RKO (cell line): ENCODE data around the gene GRK4.
"Not testable (repeated sequence)": the region's sequence is repeated elsewhere in the genome, so short reads cannot be mapped to it uniquely, and the experiment has no call there.

Experiments
- DNase-seq: peaks from one replicate; pipeline ENCODE4 v3.0.0-alpha.2; 2016; ENCODE audit warnings: low spot score

The GRK4 gene

DNA sequence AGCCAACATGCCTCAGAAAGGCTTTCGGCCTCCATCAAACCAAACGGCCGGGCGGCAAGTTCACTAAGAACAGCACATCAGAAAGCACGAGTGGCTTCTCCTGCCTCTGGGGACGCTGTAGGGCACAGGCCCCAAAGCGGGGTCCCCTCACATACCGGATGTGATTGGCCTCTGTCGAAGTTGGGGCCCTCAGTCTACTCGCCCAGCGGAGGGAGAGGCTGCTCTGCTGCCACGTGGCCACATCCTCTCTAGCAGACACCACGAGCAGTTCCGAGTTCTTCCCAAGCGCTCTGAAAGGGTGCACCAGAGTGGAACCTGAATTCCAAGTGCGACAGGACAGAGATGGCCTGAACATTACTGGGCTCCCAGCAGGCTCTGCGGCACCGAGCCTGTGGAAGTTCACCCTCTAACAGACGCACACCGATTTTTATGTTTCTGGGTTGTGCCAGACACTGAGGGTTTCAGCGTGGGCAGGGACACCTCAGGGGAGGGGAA, 21.3 kb upstream of the GRK4 start:
- no peak for DNase-seq

DNA sequence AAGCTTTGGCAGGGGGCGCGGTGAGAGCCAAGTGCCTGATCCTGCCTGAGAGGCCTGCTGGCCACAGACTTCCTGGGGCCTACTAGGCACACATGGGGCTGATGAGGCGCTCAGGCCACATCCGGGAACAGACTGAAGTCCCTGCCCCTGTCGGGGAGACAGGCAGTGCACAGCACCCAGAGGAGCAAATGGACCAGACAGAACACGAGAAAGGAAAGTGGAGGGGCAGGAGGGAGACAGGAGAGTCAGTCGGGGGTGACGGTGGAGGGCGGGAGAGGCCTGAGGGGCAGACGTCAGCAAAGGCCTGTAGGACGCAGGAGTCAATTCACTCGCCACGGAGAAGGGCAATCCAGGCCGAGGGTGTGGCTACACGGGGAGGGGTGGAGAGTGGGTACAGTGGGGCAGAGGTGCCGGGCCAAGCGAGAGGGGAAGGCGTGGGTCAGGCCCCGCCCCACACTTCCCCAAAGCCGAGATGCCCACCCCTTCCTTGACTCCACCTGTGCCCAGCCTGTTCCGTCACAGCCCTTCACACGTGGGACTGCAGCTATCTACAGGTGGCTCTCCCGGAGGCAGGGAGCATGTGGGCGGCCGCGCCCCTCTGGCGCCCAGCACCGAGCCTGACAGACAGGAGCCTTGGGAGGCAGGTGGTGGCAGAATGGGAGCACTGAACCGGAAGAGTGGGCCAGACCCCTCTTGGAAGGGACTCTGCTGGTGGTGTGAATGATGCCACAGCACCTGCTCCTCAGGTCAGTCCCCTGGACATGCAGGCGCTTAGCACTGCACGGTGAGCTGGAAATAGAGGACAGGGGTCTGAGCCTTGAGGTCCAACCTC, 20.6 kb upstream of the GRK4 start:
- no peak for DNase-seq

DNA sequence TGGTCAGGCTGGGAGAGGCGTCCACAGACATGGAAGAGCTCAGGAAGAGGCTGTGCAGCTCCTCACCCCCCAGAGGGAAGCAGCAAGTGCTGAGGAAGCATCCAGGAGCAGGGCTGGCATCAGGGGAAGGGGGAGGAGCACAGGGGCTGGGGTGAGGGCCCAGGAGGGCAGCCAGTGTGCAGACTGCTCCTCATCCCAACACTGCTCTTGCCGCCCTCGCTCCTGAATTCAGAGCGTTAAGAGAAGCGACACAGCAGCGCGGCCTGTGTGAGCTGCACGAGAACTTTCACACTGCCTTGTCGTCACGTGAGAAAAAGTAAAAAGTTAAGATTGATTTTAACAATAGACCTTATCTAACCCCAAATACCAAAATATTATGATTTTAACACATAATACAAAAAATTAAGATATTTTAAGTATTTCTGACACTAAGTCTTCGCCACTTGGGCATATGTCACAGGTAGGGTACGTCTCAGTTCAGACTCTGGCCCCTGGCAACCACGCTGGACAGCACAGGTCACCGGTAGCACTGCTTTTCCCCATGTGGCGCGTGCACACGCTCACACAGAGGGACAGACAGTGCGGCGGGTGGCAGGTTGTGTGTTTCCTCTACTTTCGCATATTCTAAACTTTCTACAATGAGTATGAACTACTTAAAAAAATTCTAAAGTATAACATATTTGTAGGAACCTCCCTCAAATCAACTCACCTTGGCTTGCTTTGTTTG, 19.8 kb upstream of the GRK4 start:
- DNase-seq = no peak

DNA sequence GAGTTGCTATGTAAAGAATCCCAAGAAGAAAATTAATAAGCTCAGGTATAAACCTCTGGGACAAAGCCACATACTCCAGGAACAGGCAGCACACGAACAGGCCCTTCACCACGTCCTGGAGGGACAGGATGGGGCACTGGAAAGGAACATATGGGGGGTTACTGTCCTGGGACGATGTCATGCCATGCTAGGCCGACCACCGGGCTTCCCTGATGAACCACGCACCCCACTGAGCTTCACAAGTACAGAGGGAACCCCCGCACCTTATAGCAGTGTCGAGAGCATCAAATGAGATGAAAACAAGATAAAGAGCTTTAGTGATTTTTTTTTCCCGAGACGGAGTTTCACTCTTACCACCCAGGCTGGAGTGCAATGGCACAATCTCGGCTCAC, 19.3 kb upstream of the GRK4 start:
- DNase-seq = no peak

DNA sequence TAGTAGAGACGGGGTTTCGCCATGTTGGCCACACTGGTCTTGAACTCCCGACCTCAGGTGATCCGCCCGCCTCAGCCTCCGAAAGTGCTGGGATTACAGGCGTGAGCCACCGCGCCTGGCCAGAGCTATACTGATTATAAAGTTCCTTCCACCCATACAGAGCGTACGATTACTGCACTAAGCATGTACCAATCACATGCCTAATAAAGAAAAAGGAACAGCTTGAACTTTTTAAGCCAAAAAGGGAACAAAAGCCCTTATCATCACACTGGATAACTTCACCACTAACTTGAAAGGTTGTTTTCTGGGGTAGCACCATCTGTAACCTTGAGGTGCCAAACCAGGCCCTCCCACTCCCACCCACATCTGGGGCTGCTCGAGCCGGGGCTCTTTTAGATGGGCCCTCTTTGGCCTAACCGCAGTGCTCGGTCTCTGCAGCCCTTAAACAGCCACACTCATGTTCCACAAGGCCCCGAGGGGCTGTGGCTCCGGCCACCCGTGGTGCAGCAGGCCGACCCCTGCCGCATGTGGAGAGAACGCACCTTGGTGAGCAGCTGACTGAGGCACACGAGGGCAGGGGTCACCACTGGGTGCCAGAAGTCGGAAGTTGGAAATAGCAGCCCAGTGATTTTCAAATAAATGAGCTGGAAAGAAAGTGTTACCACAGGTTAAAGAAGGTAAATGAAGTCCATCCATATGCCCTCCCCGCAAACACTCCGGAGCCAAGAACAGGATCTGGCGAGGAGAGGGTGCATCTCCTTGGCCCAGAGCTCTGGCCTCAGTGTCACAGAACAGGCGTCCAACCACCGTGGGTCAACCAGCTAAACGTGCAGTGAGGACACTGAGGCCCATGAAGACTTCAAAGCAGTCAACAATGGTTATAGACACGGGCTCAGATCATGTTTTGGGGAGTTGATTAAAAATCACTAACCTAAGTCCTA, 18.5 kb upstream of the GRK4 start:
- DNase-seq = no peak

DNA sequence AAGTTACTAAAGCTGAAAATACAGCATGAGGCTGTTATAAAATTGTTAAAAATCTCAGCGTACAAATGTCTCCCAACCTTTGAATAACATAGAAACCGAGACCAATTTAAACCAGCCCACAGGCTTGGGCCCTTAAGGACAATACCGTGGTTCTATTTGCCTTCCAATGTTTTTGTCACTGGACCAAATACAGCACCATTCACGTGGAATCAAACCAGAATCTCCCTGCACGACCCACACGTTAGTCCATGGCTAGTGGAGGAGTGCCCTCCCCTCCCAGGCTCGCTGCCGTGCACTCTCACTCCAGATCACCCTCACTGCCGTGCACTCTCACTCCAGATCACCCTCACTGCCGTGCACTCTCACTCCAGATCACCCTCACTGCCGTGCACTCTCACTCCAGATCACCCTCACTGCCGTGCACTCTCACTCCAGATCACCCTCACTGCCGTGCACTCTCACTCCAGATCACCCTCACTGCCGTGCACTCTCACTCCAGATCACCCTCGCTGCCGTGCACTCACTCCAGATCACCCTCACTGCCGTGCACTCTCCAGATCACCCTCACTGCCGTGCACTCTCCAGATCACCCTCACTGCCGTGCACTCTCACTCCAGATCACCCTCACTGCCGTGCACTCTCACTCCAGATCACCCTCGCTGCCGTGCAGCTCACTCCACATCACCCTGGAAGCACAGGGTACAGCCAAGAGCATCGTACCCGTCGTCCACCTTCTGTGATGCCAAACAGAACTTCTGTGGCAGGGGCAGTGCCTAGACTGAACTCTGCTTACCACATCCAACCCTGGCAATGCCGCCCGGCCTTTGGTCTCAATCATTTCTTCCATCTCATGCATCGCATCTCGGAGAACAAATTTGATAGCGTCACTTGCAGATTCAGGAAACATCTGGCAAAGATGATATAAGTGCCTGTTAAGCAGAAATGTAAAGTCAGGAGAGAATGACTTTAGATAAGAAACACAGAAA, 17.5 kb upstream of the GRK4 start:
- DNase-seq = not testable (repeated sequence)

DNA sequence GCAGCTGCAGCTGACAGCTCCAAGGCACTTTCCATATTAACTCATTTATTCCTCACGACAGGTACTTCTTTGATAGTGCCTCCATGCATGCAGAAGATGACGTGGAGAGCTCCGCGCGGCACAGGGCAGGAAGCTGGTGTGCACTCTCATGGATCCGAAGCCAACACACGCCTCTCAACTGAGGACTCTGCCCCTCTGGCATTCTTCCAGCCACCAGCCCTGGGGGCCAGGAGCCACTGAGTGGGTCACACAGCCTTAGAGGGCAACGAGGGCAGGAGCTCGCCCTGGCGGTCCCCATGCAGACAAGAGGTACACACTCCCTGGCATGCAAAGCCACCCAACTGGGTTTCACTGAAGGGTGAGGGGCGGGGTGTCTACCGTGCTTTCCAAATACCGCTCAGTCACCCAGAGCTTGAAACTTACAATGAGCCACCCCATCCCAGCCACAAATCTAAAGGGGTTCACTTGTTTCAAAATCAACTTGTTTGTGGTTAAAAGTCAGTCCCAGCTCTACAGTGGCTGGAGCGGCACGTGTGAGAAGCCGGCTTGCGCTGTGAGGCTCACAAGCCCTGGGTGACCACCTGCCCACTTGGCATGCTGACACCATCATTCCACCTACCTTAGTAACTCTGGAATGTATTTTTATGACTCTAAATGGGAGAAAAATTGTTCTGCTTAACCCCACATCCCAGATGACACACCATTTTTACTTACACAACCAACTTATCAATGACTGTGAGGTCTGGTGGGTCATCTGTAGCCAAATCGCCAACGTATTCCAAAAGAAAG, 16.4 kb upstream of the GRK4 start:
- DNase-seq = no peak

DNA sequence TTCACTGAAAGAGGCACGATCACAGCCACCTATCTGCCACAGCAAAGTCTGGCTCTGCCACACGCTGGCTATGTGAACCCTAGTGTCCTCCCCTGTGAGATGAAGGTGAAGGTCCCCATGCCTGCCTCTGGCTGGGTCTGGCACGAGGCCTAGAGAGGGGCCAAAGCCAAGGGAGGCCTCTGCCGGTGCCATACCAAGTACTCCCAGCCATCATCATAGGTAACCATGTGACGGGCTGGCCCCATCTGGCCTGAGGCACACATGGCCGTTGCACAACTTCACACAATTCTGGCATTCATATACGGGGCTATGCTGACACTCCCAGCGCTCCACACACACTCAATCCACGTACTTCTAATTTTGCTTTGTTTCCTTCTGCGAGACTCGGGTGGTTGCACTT, 15.4 kb upstream of the GRK4 start:
- DNase-seq = no peak

DNA sequence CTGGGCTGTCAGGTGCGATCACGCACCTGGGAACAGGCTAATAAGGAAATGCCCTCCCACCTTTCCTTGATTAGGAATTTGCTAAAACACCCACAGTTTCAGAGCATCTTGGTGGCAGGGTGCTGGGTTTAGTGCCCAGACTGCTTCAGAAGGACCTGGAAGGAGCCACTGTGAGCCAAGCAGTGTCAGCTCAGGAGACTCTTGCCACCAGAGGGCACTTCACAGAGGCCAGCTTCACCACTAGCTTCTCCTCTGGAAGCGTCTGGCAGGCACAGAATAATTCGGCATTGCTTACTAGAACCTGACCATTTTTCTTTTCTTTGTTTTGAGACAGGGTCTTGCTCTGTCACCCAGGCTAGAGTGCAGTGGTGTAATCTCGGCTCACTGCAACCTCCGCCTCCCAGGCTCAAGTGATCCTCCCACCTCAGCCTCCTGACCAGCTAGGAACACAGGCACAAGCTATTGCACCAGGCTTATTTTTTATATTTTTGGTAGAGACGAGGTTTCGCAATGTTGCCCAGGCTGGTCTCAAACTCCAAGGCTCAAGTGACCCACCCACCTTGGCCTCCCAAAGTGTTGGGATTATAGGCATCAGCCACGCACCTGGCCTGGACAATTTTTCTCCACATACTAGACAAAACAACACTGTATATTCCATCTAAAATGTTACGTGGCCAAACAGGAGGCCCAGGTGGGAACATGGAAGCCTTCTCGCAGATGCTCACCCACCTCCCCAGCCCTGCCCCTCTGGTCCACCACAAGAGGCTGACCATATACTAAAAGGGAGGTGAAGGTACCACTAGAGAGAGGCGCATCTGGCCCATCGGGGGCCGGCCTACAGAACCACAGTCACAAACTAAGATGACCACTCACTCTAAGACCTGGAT, 14.2 kb upstream of the GRK4 start:
- peak; percentile 55 for DNase-seq

DNA sequence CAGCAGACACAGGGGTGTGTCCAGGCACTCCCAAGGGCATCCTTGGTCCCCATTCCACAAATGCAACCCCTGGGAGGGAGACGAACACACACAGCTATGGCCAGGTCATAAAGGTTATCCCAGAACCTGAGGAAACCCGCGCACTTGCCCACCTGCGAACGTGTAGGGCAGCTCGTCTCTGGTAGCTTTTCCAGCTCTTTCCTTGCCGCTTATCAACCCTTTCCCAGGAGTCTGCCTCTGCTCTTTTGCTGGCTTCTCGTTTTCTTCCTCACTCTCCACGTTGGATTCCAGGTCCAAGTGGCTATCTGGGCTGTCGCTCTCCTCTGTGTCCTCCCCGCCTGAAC, 13.6 kb upstream of the GRK4 start:
- DNase-seq = no peak

DNA sequence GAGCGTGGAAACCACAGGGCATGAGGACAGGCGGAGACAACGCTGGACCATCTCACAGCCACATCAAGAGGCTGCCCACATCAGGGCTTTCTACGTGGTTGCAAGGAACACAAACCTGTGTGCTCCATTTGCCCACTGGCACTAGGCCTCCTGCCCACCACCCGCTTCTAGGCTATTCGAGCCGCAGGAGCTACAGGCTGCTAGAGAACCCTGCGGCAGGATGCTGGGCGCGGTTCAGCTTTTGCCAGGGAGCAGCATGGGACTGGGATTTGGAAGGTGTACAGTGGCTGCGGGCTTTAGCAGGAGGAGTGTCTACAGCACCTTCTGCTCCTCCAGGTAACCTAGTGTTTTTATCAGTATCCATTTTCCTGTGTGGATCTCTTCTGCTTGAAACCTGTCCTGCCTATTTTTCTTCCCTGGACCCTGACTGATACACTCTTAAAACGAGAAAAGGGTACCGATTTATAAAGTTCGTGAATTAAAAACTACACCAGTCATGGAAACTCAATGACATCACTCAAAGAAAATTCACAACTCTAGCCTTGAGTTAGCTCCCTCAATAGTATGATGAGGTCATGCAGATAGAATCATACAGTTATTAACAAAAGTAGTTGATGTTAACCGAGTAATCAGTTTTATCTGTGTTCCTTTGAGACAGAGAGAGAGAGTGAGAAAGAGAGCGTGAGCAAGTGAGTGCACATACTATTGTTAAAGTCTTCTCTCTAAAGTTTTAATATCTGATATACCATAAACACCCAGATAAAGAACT, 13.0 kb upstream of the GRK4 start:
- DNase-seq = no peak

DNA sequence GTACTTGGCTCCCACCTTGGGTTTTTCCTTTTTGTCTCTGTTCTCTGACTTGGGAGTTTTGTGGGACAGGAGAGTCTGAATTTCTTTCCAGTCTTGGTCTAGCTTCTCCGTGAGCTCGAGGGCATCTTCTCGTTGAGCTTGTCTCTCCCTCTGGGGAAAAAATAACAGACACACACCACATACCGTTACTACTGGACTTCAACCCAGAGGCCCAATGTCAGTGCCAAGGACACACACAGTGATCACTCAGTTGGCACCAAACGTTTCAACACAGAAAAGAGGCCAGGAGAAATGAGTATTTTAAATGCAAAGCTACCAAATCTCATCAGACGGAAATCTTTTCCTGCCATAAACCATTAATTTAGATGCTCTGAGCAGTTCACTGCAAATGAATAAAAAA, 9.9 kb upstream of the GRK4 start:
- no peak for DNase-seq

DNA sequence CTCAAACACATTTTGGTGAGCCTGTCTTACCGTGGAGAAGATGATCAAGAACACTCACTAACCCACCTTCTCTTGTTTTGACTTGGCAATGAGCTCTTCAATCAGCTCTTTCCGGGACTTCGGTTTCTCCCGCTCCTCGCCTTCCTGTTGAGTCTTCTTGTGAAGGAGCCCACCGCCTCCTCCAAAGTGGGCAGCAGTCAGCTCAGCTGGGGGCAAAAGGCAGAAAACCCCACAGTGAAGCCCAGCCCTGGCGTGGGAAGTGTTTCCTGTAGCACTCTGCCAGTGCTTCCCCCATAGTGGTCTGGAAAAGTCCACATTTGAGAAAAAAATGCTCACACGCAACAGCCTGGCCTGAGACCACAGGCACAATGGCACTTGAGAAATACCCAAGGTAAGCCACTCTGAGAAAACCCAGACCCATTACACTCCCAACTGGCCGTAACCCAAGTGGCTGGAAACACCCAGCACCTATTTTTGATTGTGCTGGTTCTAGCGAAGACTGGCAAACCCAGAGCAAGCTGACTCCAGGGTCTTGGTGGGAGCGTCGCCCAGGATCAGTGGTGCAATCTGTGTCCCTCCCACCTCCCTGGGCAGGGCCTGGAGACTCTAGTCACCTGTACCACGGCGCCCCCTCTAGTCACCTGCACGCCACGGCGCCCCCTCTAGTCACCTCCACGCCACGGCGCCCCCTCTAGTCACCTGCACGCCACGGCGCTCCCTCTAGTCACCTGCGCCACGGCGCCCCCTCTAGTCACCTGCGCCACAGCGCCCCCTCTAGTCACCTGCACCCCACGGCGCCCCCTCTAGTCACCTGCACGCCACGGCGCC, 8.8 kb upstream of the GRK4 start:
- no peak for DNase-seq

DNA sequence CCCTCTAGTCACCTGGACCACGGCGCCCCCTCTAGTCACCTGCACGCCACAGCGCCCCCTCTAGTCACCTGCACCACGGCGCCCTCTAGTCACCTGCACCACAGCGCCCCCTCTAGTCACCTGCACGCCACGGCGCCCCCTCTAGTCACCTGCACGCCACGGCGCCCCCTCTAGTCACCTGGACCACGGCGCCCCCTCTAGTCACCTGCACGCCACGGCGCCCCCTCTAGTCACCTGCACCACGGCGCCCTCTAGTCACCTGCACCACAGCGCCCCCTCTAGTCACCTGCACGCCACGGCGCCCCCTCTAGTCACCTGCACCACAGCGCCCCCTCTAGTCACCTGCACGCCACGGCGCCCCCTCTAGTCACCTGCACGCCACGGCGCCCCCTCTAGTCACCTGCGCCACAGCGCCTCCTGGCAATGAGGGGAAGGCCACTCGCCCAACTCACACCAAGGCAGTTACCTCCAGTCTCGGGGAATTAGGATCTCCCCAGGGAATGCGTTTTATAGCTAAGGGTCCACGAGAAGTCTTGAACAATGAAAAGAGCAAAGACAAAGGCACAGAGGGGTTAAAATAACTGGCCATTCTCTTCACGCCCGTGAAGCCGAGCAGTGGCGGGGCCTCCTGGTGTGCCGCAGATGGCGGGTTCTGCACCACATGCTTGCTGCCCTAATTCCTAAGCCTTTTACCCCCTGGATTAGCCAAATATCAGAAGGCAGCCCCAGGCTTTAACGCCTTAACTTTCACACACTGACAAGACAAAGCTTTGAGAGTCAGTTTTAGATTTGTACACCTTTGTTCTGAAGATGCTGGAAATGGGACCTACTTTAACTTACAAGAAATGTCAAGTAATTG, 8.0 kb upstream of the GRK4 start:
- not testable (repeated sequence) for DNase-seq

DNA sequence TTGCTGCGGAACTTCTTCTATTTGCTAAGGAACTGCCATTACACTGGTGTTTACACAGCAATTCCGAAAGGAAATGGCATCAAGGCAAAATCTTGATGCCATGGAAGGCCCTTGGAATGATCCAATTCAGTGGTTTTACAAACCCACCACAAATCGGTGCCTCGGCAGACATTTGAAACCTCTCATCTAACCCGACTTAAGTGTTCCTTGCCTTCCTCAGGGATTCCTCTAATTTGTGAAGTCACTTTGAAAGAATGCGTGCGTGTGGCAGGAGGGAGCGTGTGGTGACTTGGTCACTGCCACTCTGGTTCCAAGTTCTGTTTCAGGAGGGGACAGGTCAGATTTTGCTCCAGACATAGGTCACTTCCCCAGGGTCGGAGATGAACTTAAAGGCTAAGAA, 4.9 kb upstream of the GRK4 start:
- no peak for DNase-seq

DNA sequence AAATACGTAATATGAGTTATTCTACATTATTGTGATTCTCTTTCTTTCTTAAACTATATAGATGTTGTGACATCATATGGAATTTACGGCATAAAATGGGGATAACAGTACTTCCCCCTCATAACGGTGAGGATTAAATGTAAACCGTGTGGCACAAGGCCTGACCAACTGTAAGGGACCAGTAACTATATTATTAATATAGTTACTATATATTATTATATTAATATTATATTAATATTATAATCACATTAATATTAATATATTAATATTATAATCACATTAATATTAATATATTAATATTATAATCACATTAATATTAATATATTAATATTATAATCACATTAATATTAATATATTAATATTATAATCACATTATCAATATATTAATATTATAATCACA, 2.9 kb upstream of the GRK4 start:
- not testable (repeated sequence) for DNase-seq

DNA sequence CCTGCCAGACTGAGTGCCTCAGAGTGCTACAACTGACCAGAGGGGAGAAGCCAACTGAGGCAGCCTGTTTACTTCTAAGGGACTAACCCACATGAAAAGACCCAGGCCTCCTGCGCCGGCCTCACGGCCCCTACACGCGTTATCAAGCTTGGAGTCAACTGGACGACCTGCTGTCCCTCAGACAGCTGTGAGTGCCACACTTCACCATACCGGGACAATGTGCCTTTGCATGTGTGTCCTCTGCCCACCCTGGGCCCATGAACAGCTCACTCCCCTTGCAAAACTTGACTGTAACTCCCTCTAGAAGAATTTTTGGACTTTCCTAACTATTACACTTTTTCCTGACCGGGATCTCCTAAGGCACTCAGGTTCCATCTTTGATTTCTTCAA, 2.0 kb upstream of the GRK4 start:
- DNase-seq = peak; percentile 55
